ENCODE data around the gene DYNC1H1.
A peak's percentile ranks its signal among the peaks of the same experiment; 100 is the strongest.
"Not testable (repeated sequence)": the region's sequence is repeated elsewhere in the genome, so short reads cannot be mapped to it uniquely, and the experiment has no call there.

DYNC1H1 gene

GRCh38 chr14:102074415-102074964 is 110.1 kb downstream of the DYNC1H1 start:
- DNase-seq = no peak

GRCh38 chr14:102075155-102075554 is 110.8 kb downstream of the DYNC1H1 start:
- DNase-seq = no peak

- no peak for DNase-seq
Measured at GRCh38 chr14:102077382-102077709, 113.0 kb downstream of the DYNC1H1 start.

GRCh38 chr14:102078361-102078791 is 114.0 kb downstream of the DYNC1H1 start:
- DNase-seq = not testable (repeated sequence)

GRCh38 chr14:102078831-102079699 is 114.7 kb downstream of the DYNC1H1 start:
- DNase-seq = no peak

GRCh38 chr14:102079700-102079979 is 115.3 kb downstream of the DYNC1H1 start:
- no peak for DNase-seq

- DNase-seq = no peak
Measured at GRCh38 chr14:102080183-102081080, 116.1 kb downstream of the DYNC1H1 start.

- no peak for DNase-seq
Measured at GRCh38 chr14:102081231-102082080, 117.1 kb downstream of the DYNC1H1 start.

GRCh38 chr14:102084522-102084921 is 120.1 kb downstream of the DYNC1H1 start:
- not testable (repeated sequence) for DNase-seq

- DNase-seq = no peak
Measured at GRCh38 chr14:102084931-102085330, 120.6 kb downstream of the DYNC1H1 start.

- DNase-seq = no peak
Measured at GRCh38 chr14:102085488-102085887, 121.1 kb downstream of the DYNC1H1 start.

GRCh38 chr14:102085948-102086708 is 121.8 kb downstream of the DYNC1H1 start:
- peak; percentile 68 for DNase-seq

GRCh38 chr14:102086709-102086971 is 122.3 kb downstream of the DYNC1H1 start:
- DNase-seq = no peak

GRCh38 chr14:102086972-102087761 is 122.8 kb downstream of the DYNC1H1 start, which contains the start of gene HSP90AA1:
Gene HSP90AA1, minus strand, starts transcription at chr14:102087044. Its CDS starts 666 bp downstream, at chr14:102086378.
- DNase-seq = peak; percentile 99

GRCh38 chr14:102087762-102088011 is 123.3 kb downstream of the DYNC1H1 start:
- DNase-seq = no peak

GRCh38 chr14:102088012-102088792 is 123.8 kb downstream of the DYNC1H1 start:
- no peak for DNase-seq

- DNase-seq = no peak
Measured at GRCh38 chr14:102089621-102090343, 125.4 kb downstream of the DYNC1H1 start.

- no peak for DNase-seq
Measured at GRCh38 chr14:102090713-102091112, 126.3 kb downstream of the DYNC1H1 start.

GRCh38 chr14:102092806-102093205 is 128.4 kb downstream of the DYNC1H1 start:
- no peak for DNase-seq

- no peak for DNase-seq
Measured at GRCh38 chr14:102094101-102094500, 129.7 kb downstream of the DYNC1H1 start.

Data from NCI-H2107 (cell line).